T-helper 22 cell (primary cell): ENCODE data around the gene TACR1.
"Not testable (repeated sequence)": the region's sequence is repeated elsewhere in the genome, so short reads cannot be mapped to it uniquely, and the experiment has no call there.

ENCODE experiments used
- DNase-seq: peaks from one replicate; pipeline ENCODE4 v3.0.0-alpha.2; 2020; ENCODE audit warnings: low read depth

The TACR1 gene

DNA sequence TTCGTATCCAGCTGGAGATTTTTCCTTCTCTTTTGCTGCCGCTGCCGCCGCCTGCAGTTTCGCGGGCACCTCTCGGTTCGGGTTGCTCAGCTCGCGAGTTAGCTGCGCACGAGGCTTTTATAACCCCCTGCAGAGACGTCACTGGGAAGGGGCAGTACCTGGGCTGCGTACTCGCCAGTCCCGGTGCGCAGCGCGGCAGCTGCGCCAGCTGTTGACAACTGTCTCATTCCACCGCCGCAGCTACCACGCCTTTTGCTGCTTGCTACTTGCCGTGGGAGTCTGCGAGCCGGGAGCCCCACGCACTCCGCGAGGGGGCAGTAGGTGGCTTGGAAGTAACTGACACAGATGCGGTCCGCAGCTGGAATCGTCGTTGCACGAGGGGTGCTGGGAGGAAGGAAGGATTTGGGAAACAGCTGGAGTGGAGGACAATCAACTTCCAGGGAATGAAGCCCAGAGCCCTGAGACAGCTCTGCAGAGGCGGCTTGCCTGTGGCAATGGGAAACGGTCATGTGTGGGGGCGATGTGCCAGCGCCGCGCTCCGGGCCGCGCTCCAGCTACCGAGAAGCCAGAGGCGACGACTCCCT lies at the start of gene TACR1:
TACR1 (minus strand) TSS at position 93 of the 584 bp plus-strand sequence. CDS start 586 bp downstream, outside the sequence.
- peak; percentile 8 for DNase-seq

DNA sequence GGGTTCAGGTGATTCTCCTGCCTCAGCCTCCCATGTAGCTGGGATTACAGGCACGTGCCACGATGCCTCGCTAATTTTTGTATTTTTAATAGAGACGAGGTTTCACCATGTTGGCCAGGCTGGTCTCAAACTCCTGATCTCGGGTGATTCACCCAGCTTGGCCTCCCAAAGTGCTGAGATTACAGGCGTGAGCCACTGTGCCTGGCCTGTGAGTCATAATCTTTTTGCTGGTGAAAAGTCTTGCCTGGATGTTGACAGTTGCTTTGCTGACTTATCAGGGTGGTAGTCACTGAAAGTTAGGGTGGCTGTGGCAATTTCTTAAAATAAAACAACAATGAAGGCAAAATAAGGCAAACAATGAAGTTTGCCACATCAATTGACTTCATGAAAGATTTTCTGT lies 49.3 kb upstream of the TACR1 start:
- not testable (repeated sequence) for DNase-seq

DNA sequence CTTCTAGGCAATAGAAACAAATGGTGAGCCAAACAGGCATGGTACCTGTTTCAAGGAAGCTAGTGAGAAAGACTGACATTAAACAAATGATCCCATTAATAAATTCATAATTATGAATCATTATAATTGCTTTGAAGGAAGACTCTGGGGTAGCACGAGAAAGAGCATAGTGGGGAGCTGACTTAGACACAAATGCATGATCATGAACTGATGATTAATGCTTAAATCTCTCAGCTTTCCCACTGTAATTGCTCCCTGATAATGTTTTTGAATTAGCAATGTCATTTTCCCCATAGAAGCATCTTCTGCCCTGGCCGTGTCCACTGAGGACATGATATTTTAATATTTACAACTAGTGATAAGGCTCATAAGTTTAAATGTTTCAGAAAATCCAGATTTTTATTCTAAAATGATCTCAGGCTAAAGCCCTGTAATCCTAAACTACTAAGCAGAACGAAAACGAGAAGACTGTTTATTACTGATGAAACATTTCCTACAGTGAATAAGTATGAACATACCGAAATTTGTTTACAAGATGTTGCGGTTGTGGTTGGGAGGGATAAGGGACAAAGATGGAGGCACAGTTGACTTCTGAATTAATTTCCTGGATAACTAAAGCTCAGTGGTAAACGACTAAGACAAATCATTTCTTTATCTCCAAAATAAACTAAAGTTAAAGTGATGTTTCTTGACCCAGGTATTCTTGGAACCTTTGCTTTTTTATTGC lies 47.3 kb upstream of the TACR1 start:
- DNase-seq, result no peak

DNA sequence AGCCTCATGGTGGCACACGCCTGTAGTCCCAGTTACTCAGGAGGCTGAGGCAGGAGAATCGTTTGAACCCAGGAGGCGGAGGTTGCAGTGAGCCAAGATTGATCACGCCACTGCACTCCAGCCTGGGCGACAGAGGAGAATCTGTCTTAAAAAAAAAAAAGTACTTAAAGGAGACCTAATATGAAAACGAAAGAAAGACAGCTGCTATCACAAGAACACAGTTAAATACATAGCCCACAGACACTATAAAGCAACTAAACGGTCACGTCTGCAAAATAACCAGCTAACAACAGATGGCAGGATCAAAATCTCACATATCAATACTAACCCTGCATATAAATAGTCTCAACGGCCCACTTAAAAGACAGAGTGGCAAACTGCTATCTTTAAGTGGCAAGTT lies 43.9 kb upstream of the TACR1 start:
- DNase-seq, result no peak

DNA sequence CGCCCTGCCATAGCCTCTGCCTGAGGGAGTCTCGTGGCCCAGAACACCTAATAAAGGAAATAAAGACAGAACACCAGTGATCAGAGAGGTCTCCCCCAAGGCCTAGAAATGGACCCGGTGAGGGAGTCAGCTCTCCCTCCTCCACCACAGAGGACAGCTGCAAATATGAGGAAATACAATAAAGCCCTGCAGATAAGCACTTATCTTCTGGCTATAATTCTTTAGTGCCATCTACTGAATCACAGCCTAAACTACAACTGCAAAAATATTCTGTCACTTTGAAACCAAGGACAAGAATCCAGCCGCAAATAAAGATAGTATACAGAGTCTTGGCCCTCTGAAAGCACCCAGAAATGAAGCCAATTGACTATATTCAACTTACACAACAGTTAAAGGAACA lies 42.4 kb upstream of the TACR1 start:
- DNase-seq, result no peak

GRCh38 chr2:75238670-75239330 lies 39.5 kb upstream of the TACR1 start:
- no peak for DNase-seq

- DNase-seq, result no peak
These were observed 38.0 kb upstream of the TACR1 start for GRCh38 chr2:75237296-75237695.

GRCh38 chr2:75233965-75234364 lies 34.6 kb upstream of the TACR1 start:
- no peak for DNase-seq

DNA sequence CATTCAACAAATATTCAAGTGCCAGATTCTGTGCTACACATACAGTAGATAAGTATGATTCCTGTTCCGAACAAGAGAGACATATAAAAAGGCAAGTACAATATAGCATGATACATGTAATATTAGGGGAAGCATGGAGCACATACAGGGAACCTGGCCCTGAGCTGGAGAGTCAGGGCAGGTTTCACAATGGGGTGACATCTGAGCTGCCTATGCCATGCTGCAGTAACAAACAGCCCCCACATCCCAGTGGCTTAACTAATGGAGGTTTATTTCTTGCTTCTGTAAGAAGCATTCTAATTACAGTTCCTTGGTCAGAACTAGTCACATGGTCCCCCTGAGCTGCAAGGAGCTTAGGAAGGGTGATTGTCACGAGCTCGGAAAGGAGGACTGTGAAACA lies 27.3 kb upstream of the TACR1 start:
- DNase-seq, result no peak

DNA sequence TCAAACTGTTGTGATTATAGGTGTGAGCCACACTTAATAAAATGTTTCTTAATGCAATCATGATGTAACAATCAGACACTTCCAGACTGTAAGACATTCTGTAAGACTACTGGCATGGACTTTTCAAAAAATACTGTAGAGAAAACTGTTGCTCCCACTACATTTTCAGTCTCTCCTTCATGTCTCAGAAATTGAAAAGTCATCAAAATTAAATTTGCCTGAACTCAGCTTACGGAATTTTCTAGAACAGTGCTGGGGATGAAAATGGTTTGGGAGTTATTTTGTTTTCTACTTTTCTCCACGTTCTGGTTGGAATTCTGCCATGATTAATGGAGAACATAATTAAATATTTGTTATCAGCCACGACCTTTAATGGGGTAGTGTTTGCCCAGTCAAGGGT lies 26.8 kb upstream of the TACR1 start:
- no peak for DNase-seq

DNA sequence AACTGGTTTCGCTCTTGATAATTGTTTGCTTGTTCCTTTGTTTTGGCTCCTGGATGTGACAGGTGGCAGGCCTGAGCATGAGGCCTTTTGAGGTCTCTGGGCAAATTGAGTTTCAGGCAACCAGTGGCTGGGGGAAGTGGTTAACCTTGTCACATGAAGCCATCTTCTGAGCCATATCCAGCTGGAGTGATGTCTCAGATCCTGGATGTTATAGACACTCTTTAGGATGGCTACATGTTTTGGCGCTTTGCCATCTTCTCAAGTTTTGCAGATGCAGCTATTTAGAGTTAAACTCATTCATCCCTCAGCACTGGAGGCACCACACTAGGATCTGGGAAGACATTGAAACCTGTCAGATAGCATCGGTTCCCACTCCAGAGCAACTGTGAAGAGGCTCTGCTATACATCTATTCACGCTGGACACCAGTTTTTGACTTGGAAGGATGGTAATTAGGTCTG lies 25.3 kb upstream of the TACR1 start:
- DNase-seq, result no peak

- no peak for DNase-seq
These were observed 23.2 kb upstream of the TACR1 start for GRCh38 chr2:75222527-75222926.

DNA sequence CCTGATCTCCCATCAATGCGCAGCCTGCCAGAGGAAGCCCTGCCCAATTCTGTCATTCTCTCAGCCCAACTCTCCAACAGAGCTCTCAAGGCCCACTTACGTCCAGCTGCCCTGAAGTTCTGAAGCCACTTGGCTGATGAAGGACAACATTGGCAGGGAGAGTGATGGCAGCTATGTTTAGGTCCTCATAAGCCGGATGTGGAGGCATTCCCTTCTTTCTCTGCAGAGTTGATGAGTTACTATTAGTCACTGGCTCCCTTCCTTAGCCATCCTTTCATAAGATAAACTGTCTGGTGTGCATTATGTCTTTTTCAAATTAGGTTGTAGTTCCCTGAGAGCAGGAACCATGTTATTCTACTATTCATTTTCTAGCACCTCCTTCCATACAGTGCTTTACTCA lies 22.5 kb upstream of the TACR1 start:
- DNase-seq, result no peak

GRCh38 chr2:75219213-75219612 lies 19.9 kb upstream of the TACR1 start:
- DNase-seq, result not testable (repeated sequence)

GRCh38 chr2:75211266-75211770 lies 12.0 kb upstream of the TACR1 start:
- DNase-seq, result no peak

- DNase-seq, result no peak
These were observed 11.1 kb upstream of the TACR1 start for GRCh38 chr2:75210409-75210808.

DNA sequence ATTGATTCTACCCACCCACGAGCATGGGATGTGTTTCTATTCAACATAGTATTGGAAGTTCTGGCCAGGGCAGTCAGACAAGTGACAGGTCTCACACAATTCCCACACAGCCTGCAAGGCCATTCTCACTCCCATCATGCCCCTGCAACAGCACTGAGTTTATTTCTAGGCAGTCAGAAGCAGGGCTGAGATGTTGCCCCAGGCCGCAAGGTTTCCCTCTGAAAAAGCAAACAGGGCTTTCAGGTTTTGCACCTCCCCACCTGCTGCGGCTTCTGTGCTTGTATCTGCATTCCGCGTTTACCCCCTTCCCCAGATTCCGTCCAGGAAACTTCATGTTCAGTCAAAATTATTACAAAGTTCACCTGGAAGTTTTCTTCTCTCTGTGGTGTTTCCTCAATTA lies 9.4 kb upstream of the TACR1 start:
- no peak for DNase-seq

GRCh38 chr2:75204833-75205232 lies 5.5 kb upstream of the TACR1 start:
- no peak for DNase-seq

- DNase-seq, result no peak
These were observed 3.0 kb upstream of the TACR1 start for GRCh38 chr2:75202359-75202758.

DNA sequence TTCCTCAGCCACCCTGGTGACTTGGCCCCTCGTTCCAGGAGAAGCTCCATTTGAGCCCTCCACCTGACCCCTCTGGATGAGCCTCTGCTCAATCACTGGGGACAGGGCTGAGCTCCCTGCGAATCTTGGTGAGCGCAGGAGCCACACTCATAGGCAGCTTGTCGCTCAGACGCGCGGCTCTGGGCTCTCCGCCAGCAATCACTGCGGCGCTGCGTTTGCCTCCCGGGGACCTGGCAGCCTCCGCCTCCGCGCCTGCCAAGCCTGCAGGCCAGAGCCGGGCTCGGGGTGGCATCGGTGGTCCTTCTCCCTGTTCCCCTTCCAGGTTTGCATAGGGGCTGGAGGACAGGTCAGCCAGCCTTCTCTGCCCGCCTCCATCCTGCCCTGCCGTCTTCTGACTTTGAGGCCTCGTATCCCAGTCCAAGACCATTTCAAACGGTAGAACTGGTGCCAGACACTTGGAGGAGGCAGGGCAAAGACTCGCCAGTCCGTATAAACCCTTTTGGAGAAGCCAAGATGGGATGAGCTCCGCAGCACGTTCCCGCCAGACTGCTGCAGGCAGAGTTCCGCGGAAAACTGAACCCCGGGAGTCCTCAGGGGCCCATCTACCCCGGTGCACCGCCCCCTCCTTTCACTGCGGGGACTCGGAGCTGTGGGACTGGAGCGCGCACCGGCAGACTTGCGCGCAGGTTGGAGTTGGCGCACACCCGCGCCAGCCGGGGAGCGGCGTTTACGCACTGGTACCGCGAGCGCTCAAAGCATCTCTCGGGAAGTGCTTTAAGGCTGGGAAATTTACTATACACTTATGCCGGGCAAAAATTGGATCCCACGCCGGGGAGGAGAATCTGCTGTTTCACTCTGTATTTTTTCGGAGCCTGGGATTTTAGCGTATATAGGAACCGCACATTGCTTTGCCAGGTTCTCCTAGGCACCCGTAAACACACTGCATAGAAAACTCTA lies 1.1 kb upstream of the TACR1 start:
- no peak for DNase-seq

GRCh38 chr2:75195076-75195691 lies 4.1 kb downstream of the TACR1 start:
- DNase-seq, result no peak
